Measurements from ENCODE around the gene OSER1.

DNA sequence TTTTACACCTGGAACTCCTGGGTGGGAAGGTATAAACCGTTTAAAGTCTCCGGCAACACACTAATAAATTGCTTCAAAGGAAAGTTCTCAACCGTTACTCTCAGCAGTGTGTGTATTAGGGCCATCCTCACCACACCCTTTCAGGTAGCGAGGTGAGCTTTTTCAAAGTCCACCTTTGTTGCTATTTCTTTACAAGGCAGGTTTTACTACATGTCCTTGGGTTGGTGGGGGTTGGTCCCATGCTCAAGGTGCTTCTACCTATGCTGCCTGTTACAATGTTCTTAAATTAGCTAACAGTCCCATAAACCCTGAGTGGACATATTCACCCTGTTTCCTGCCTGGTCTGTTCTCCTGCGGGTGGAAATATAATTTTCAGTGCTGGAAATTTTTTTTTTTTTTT, 13.2 kb upstream of the OSER1 start:
- TF ChIP-seq, protein P1, sequence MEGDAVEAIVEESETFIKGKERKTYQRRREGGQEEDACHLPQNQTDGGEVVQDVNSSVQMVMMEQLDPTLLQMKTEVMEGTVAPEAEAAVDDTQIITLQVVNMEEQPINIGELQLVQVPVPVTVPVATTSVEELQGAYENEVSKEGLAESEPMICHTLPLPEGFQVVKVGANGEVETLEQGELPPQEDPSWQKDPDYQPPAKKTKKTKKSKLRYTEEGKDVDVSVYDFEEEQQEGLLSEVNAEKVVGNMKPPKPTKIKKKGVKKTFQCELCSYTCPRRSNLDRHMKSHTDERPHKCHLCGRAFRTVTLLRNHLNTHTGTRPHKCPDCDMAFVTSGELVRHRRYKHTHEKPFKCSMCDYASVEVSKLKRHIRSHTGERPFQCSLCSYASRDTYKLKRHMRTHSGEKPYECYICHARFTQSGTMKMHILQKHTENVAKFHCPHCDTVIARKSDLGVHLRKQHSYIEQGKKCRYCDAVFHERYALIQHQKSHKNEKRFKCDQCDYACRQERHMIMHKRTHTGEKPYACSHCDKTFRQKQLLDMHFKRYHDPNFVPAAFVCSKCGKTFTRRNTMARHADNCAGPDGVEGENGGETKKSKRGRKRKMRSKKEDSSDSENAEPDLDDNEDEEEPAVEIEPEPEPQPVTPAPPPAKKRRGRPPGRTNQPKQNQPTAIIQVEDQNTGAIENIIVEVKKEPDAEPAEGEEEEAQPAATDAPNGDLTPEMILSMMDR (IDR thresholded peaks at IDR 0.05 in 4 of 5, conservative IDR thresholded peaks at IDR 0.05 in 1 of 5): no peak
- TF ChIP-seq POLR2A (IDR thresholded peaks at IDR 0.05): no peak

All from gastrocnemius medialis (tissue), 4 donors.